GM21360 (cell line): ENCODE data around the gene PRDX5.

ENCODE experiments used
- ATAC-seq: cut with Tn5 transposase; IDR thresholded peaks from one replicate; pipeline ENCODE4 v1.9.1; 2021; ENCODE audit warnings: mild to moderate bottlenecking, moderate library complexity; ENCODE audit not compliant: unreplicated experiment

Gene PRDX5

GRCh38 chr11:64359712-64360445 is 42.0 kb downstream of the PRDX5 start:
- no peak for ATAC-seq

- ATAC-seq: no peak
These were observed 42.6 kb downstream of the PRDX5 start for GRCh38 chr11:64360448-64360921.

GRCh38 chr11:64361659-64362058 is 43.7 kb downstream of the PRDX5 start:
- ATAC-seq: no peak

- no peak for ATAC-seq
These were observed 44.4 kb downstream of the PRDX5 start for GRCh38 chr11:64362339-64362738.

- ATAC-seq: no peak
These were observed 46.5 kb downstream of the PRDX5 start for GRCh38 chr11:64364435-64364834.

- ATAC-seq: no peak
These were observed 47.0 kb downstream of the PRDX5 start for GRCh38 chr11:64364911-64365310.

GRCh38 chr11:64366751-64367150 is 48.8 kb downstream of the PRDX5 start:
- ATAC-seq: no peak

GRCh38 chr11:64367931-64368672 is 50.2 kb downstream of the PRDX5 start:
- no peak for ATAC-seq

- no peak for ATAC-seq
These were observed 50.8 kb downstream of the PRDX5 start for GRCh38 chr11:64368673-64369074.

GRCh38 chr11:64369440-64370421 is 51.8 kb downstream of the PRDX5 start:
- ATAC-seq: no peak

GRCh38 chr11:64371201-64371600 is 53.3 kb downstream of the PRDX5 start:
- no peak for ATAC-seq
